ENCODE results near the gene ACO2.

The ACO2 gene

DNA sequence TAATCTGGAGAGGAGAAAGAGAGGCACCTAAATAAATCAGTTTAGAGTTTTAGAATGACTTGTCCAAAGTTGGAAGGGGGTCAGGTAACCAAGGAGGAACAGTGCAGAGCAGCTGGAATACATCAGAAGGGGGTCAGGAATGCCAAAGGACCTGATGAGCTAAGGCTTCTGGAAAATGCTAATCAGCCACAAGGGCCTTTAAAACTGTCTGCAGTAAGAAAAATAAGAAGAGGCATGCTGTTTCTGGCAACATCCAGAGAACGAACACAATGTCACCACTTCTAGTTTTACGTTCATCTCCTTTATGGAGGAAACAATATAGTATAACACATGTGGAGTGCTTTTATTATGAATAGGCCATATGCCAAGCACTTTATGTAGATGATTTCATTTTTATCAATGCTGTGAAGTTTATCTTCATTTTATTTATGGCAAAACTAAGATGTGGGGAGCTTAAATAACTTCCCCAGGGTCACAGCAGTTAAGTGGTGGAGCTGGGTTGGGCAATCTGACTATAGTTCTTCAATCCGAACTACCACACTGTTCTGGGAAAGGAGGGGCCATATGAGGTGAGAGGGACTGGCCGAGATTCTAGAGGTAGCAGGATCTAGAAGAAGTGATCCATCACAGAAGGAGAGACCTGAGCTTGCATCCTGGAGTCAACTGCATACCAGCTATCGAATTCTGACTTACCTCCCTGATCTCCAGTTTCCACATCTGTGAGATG lies 22.6 kb downstream of the ACO2 start (continued):
- TF ChIP-seq, protein P1, sequence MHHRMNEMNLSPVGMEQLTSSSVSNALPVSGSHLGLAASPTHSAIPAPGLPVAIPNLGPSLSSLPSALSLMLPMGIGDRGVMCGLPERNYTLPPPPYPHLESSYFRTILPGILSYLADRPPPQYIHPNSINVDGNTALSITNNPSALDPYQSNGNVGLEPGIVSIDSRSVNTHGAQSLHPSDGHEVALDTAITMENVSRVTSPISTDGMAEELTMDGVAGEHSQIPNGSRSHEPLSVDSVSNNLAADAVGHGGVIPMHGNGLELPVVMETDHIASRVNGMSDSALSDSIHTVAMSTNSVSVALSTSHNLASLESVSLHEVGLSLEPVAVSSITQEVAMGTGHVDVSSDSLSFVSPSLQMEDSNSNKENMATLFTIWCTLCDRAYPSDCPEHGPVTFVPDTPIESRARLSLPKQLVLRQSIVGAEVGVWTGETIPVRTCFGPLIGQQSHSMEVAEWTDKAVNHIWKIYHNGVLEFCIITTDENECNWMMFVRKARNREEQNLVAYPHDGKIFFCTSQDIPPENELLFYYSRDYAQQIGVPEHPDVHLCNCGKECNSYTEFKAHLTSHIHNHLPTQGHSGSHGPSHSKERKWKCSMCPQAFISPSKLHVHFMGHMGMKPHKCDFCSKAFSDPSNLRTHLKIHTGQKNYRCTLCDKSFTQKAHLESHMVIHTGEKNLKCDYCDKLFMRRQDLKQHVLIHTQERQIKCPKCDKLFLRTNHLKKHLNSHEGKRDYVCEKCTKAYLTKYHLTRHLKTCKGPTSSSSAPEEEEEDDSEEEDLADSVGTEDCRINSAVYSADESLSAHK (tag by site-specific recombination; IDR thresholded peaks at IDR 0.05): peak; percentile 56; the same call in 1 of the 2 replicates
- TF ChIP-seq ZNF335 (tag by site-specific recombination; conservative IDR thresholded peaks at IDR 0.05) (no peak), OSR2 (tag by site-specific recombination; IDR thresholded peaks at IDR 0.05) (peak; percentile 78), IKZF3 (tag by site-specific recombination; IDR thresholded peaks at IDR 0.05) (0 out of 2 replicates have a peak, but pooled peaks have one; percentile 21), FEZF1 (tag by site-specific recombination; IDR thresholded peaks at IDR 0.05) (peak; percentile 89), ZNF610 (tag by site-specific recombination; IDR thresholded peaks at IDR 0.05; ENCODE audit: borderline replicate concordance) (peak; percentile 41; the same call in 1 of the 2 replicates), GLI2 (tag by site-specific recombination; IDR thresholded peaks at IDR 0.05; ENCODE audit: borderline replicate concordance, low read depth) (peak; percentile 63; the same call in 1 of the 2 replicates), SCRT1 (tag by site-specific recombination; IDR thresholded peaks at IDR 0.05; ENCODE audit: borderline replicate concordance) (peak; percentile 83; the same call in 1 of the 2 replicates), ZNF596 (tag by site-specific recombination; IDR thresholded peaks at IDR 0.05) (no peak), ZIC2 (tag by site-specific recombination; IDR thresholded peaks at IDR 0.05) (peak; percentile 87), ZNF341 (tag by site-specific recombination; IDR thresholded peaks at IDR 0.05; ENCODE audit: low read depth) (peak; percentile 75), ZNF843 (tag by site-specific recombination; IDR thresholded peaks at IDR 0.05) (peak; percentile 48; the same call in 1 of the 2 replicates), ZNF155 (tag by site-specific recombination; IDR thresholded peaks at IDR 0.05) (no peak)
- TF ChIP-seq, protein P2, sequence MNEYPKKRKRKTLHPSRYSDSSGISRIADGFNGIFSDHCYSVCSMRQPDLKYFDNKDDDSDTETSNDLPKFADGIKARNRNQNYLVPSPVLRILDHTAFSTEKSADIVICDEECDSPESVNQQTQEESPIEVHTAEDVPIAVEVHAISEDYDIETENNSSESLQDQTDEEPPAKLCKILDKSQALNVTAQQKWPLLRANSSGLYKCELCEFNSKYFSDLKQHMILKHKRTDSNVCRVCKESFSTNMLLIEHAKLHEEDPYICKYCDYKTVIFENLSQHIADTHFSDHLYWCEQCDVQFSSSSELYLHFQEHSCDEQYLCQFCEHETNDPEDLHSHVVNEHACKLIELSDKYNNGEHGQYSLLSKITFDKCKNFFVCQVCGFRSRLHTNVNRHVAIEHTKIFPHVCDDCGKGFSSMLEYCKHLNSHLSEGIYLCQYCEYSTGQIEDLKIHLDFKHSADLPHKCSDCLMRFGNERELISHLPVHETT (tag by site-specific recombination; IDR thresholded peaks at IDR 0.05): no peak

DNA sequence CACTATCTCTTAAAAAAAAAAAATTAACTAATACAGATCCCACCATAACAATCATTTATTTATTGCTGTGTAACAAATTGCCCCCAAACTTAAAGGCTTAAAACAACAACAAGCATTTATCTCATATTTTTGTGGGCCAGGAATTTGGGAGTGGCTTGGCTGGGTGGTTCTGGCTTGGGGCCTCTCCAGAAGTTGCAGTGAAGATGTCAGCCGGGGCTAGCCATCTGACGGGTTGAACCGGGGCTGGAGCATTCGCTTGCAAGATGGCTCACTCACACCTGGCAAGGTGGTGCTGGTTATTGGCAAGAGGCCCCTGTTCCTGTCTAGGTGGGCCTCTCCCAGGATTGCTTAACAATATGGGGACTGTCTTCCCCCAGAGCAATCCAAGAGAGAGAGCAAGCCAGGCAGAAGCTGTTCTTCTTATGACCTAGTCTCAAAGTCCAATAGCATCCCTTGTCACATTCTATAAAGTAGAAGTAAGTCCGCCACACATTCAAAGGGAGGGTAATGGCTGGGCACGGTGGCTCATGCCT lies 29.5 kb downstream of the ACO2 start:
- Histone ChIP-seq H3K36me3 (ENCODE audit: control insufficient read depth in 2 of 2, insufficient read depth in 1 of 2, low read length in 2 of 2) (peaks cover 12 to 35% of the 10 kb centered on the region in 2 experiments), H3K9me3 (ENCODE audit: control insufficient read depth, insufficient read depth, low read depth, low read length) (no peaks in the 10 kb centered on the region), H3K4me3 (ENCODE audit: low read depth, low read length) (no peak overlapping the region), H3K4me1 (ENCODE audit: control insufficient read depth, insufficient read depth, low read length) (no peaks in the 10 kb centered on the region), H3K27ac (ENCODE audit: extremely low read depth, low read depth, low read length) (no peak overlapping the region)
- ChIA-PET CTCF (interaction anchor here (1.6 to 2.8 kb wide), 2 partner anchors 19 to 96 kb away, joined by 3 to 21 read pairs; no protein-coding TSS in a partner anchor), POLR2A (interaction anchor here (3.5 kb wide), 1 partner anchor 52 kb away, joined by 13 read pairs; the partner anchor contains the start of gene TOB2)
- TF ChIP-seq, protein P3, sequence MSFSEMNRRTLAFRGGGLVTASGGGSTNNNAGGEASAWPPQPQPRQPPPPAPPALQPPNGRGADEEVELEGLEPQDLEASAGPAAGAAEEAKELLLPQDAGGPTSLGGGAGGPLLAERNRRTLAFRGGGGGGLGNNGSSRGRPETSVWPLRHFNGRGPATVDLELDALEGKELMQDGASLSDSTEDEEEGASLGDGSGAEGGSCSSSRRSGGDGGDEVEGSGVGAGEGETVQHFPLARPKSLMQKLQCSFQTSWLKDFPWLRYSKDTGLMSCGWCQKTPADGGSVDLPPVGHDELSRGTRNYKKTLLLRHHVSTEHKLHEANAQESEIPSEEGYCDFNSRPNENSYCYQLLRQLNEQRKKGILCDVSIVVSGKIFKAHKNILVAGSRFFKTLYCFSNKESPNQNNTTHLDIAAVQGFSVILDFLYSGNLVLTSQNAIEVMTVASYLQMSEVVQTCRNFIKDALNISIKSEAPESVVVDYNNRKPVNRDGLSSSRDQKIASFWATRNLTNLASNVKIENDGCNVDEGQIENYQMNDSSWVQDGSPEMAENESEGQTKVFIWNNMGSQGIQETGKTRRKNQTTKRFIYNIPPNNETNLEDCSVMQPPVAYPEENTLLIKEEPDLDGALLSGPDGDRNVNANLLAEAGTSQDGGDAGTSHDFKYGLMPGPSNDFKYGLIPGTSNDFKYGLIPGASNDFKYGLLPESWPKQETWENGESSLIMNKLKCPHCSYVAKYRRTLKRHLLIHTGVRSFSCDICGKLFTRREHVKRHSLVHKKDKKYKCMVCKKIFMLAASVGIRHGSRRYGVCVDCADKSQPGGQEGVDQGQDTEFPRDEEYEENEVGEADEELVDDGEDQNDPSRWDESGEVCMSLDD (tag by site-specific recombination; IDR thresholded peaks at IDR 0.05): no peak
- no peak for TF ChIP-seq SP7 (tag by site-specific recombination; IDR thresholded peaks at IDR 0.05)
- TF ChIP-seq, protein P4, sequence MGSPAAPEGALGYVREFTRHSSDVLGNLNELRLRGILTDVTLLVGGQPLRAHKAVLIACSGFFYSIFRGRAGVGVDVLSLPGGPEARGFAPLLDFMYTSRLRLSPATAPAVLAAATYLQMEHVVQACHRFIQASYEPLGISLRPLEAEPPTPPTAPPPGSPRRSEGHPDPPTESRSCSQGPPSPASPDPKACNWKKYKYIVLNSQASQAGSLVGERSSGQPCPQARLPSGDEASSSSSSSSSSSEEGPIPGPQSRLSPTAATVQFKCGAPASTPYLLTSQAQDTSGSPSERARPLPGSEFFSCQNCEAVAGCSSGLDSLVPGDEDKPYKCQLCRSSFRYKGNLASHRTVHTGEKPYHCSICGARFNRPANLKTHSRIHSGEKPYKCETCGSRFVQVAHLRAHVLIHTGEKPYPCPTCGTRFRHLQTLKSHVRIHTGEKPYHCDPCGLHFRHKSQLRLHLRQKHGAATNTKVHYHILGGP (tag by site-specific recombination; IDR thresholded peaks at IDR 0.05): no peak
- no peak for TF ChIP-seq ZNF416 (tag by site-specific recombination; IDR thresholded peaks at IDR 0.05)
- TF ChIP-seq RBAK (tag by site-specific recombination; IDR thresholded peaks at IDR 0.05): no peak
- TF ChIP-seq ZNF791 (tag by site-specific recombination; IDR thresholded peaks at IDR 0.05): no peak
- no peak for TF ChIP-seq ZNF23 (tag by site-specific recombination; IDR thresholded peaks at IDR 0.05; ENCODE audit: borderline replicate concordance)
- no peak for TF ChIP-seq ZNF292 (tag by site-specific recombination; IDR thresholded peaks at IDR 0.05; ENCODE audit: borderline replicate concordance, low read depth)
- TF ChIP-seq ZNF155 (tag by site-specific recombination; IDR thresholded peaks at IDR 0.05): no peak
- TF ChIP-seq ZNF112 (tag by site-specific recombination; IDR thresholded peaks at IDR 0.05): no peak
- TF ChIP-seq, protein P5, sequence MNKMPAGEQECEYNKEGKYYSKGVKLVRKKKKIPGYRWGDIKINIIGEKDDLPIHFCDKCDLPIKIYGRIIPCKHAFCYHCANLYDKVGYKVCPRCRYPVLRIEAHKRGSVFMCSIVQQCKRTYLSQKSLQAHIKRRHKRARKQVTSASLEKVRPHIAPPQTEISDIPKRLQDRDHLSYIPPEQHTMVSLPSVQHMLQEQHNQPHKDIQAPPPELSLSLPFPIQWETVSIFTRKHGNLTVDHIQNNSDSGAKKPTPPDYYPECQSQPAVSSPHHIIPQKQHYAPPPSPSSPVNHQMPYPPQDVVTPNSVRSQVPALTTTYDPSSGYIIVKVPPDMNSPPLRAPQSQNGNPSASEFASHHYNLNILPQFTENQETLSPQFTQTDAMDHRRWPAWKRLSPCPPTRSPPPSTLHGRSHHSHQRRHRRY (tag by site-specific recombination; IDR thresholded peaks at IDR 0.05): no peak
- no peak for TF ChIP-seq ZNF529 (tag by site-specific recombination; IDR thresholded peaks at IDR 0.05; ENCODE audit: insufficient replicate concordance)
- no peak for TF ChIP-seq ZNF571 (tag by site-specific recombination; IDR thresholded peaks at IDR 0.05)
- no peak for TF ChIP-seq ZNF626 (tag by site-specific recombination; IDR thresholded peaks at IDR 0.05)
